NCI-H2029 treated with DMSO at 0.1 percent for 48 hours (cell line): ENCODE data around the gene METTL13.

Source experiments
- DNase-seq: peaks from one replicate; lab custom pipeline; 2025; lab: John Stamatoyannopoulos, UW

The METTL13 gene

GRCh38 chr1:171781176-171781875 lies at the start of gene METTL13:
TSS of gene METTL13 (plus strand) at chr1:171781660. CDS start at chr1:171781968, 308 bp downstream.
- peak; percentile 85 for DNase-seq

DNA sequence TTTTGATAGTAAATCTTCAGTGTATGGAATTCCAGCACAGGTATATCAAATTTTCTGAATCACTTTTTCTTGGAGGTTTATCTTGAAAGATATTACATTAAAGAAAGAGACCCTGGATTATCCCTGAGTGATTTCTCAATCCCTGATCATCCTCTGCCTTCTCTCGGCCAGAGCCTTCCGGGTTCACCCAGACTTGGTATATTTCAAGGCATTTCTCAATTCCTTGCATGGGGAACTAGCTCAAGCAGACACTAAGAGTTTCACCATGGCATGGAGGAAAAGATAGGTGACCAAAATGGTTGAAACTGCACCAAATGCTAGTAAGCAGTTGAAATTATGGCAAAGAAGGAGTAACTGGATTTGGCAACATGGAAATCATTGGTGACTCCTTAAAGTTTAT lies 45.3 kb upstream of the METTL13 start:
- DNase-seq = no peak

DNA sequence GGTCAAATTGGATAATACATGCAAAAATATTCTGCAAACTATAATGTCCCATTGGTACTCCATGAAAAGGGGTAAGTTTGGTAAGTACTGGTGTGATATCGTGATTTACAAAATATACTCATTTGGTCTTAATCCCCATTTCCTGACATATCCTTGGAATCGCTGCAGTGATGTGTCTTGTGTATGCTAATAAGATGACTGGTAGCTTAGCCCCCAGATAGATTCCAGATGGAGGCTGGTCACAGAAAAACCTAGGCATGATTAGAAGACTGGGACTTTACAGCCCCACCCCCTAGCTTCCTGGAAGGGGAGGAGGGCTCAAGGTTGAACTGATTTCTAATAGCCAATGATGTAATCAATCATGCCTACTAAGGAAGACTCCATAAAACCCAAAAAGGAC lies 42.5 kb upstream of the METTL13 start:
- no peak for DNase-seq

DNA sequence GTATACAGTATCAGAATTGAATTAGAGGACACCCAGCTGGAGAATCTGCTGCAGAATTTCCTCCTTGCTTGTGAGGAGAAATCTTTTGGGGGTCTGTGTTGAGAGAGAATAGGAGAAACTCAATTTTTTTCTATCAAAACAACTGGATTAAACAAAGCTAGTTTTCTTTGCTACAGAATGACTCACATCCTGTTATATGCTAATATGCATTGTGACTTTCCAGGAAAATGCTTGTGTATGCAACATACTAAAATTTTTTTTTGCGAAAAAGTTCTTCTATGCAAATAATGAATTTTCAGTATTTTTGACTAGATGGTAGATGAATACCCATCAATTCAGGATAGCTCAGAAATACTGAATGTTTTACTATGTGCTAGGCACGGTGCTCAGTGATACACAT lies 41.8 kb upstream of the METTL13 start:
- DNase-seq = no peak

- no peak for DNase-seq
These were observed 41.0 kb upstream of the METTL13 start for GRCh38 chr1:171740356-171740863.

- no peak for DNase-seq
These were observed 40.2 kb upstream of the METTL13 start for GRCh38 chr1:171740987-171741871.

DNA sequence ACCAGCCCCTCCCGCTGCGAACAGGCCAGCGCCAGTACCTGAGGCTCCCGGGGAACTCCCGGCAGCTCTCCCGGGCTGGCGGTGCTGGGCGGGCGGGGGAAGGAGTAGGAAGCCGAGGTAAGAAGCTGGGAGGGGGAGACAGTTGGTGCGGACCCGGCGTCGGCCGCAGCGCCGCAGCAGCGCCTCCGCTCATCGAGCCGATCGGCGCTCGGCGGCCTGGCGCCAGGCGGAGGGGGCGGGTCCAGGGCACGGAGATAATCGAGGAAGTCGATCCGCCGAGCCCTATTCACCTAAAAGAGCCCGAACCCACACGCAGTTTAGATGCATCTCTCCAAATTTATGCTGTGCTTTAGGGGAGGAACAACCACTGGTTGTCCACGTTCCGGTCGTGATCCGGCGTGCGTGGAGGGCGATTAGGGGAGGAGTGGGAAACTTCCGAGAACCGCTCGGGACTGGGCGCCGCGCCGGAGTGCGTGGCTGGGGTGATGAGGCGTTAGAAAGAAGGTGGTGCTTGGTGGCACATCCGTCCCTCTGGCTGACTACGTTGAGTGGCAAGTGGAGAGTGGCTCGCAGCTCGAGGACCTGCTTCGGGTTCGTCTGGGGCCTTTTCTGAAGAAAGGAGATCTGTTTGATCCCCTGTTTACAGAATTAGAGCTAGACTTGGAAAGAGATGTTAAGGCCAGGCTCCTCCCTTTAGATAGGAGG lies 39.4 kb upstream of the METTL13 start, which contains the start of gene VAMP4:
Gene VAMP4 (minus strand): TSS at position 194 of the 705 bp plus-strand sequence. CDS start 3,651 bp downstream, outside the sequence.
- DNase-seq = peak; percentile 1

GRCh38 chr1:171742577-171742922 lies 38.9 kb upstream of the METTL13 start:
- no peak for DNase-seq

DNA sequence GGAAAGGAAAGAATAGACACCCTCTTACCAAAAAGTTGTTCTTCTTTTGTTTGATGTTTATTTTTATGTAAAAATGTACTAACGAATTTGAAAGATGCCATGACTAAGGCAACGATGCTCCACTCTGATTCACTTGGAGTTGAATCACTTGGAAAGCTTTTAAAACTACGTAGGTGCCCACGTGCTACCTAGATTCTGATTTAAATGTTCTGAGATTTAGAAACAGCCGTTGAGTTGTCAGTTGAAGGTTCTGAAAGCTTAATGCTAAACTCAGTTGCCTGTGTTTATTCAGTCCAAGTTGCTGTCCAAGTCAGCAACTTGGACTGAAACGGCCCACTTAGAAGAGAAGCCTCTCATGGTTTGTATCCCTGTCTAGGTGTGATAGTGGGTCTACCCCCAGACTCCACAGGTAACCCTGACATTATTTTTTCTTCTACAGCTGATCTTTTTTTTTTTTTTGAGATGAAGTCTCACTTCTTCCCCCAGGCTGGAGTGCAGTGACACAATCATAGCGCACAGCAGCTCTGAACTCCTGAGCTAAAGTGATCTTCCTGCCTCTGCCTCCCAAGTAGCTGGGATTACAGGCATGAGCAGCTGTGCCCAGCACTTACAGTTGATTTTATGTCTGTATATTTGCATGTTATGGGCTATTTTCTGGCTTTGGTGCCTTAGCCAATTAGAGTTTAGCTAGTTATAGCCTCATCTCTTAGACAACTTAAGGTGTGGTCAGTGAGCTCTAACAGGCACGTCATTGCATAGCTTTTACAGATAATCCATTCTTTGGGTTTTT lies 38.2 kb upstream of the METTL13 start:
- DNase-seq = no peak

GRCh38 chr1:171744986-171745385 lies 36.5 kb upstream of the METTL13 start:
- DNase-seq = no peak

GRCh38 chr1:171748651-171749050 lies 32.8 kb upstream of the METTL13 start:
- no peak for DNase-seq

DNA sequence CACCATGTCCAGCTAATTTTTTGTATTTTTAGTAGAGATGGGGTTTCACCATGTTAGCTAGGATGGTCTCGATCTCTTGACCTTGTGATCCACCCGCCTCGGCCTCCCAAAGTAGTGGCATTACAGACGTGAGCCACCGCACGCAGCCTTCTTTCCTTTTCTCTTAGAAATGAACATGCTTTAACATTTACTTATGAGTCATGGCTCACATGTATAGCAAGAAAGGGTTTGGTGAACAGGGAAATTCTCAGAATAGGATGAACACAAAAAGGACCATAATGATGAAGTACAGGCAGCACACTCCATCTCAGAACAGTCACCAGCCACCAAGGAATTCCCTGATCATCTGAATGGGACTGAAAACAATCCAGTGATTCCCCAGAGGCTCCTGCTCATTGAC lies 30.2 kb upstream of the METTL13 start:
- DNase-seq = no peak

DNA sequence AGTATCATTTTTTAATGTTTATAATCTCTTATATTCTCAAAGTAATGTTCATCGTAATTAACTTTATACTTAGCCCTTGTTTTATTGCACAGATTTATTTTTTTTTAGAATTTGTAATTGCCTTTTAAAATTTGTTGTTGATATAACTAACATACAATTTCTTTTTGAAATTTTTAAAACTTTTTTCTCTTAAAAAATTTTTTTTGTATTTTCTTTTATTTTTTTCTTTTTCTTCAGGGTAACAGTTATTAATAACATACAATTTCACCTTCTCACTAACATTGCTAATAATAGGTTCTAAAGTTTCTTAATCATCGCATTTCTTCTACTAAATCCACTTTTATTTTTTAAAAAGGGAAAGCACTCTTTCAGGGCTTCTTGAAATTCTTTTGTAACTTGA lies 28.3 kb upstream of the METTL13 start:
- DNase-seq = no peak

DNA sequence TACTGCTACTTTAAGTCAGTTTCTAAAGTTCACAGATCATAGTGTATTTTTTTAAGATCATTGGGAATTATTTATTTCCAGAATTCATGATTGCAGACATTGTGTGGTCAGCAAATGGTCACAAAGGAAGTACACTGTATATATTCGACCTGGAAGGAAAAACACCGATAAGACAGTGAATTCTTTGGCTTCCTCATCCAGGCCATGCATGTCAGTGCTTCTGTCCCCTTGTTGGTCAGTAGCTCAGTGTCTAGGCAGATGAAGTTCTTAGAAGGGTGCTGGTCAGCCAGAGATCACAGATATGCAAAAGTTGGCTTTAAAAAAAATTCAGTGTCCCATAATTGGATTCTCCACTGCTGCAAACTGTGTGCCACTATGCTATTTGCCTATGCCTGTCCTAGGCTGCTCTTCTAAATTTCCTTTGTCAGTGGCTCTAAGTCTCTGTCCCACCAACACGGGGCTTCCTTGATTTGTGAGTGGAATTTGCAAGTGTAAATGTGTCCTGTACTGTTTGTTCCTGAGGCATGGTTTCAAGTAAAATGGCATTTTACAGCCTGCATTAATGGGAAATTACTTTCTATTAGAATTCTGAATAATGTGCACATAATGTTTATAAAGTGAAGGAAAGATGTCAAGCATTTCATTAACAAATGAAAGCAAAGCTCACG lies 27.6 kb upstream of the METTL13 start:
- DNase-seq = no peak

DNA sequence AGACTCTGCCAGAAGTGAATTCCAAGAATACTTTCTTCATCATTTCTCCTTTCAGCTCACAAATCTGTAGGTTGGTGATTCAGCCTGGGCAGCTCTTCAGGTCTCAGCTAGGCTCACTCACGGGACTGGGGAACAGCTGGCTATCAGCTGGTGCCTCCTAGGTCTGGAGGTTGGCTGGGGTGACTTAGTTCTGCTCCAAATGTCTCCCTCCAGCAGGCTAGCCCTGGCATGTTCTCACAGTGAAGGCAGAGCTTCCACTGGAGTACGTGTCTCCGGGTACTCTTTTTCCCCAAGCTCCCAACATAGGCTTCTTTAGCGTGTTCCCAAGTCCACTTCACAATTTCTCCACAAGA lies 27.1 kb upstream of the METTL13 start:
- no peak for DNase-seq

GRCh38 chr1:171754971-171755370 lies 26.5 kb upstream of the METTL13 start:
- no peak for DNase-seq

DNA sequence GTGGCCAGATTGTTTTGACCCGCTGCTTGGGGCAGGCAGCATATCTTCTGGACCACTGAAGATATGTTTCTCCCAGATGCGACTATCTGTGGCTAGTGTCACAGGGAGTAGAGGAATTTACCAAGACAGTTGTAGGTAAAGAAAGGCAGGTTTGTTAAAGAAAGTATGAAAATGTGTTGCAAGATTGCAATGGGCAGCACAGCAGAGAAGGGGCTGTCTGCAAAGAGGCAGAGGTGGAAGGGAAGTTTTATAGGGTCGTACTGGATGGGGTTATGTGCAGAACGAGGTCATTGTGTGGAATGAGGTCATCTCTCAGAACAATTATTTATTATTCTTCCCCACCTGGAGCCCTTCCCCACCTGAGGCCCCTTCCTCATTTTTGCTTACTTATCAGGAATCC lies 24.6 kb upstream of the METTL13 start:
- DNase-seq = no peak

DNA sequence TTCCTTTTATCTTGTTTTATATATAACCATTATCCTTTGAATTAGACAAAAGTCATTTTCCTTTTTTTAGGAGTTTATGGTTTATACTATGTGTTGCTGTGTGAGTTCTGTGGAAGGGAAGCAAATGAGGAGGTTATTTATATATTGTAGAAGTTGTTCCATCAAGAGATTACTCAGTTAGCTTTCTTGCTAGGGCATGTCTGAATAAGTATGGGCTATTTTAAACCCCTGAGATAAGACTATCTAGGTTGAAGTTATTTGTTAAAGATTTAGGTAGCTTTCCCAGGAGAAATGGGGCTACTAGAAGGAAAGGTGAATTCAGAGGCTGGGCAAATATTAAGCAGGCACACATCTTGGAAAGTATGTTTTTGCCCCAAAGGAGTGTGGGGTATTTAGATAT lies 23.4 kb upstream of the METTL13 start:
- DNase-seq = no peak

DNA sequence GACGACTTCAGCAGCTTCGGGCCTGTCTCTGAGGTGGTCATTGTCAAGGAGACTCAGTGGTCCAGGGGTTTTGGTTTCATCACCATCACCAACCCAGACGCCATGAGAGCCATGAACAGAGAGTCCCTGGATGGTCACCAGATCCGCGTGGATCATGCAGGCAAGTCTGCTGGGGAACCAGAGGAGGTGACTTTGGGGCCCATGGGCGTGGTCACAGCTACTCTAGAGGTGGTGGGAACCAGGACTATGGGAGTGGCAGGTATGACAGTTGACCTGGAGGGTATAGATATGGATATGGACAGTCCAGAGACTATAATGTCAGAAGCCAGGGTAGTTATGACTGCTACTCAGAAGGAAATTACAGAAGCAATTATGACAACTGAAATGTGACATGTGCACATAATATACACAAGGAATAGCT lies 19.3 kb upstream of the METTL13 start:
- no peak for DNase-seq

DNA sequence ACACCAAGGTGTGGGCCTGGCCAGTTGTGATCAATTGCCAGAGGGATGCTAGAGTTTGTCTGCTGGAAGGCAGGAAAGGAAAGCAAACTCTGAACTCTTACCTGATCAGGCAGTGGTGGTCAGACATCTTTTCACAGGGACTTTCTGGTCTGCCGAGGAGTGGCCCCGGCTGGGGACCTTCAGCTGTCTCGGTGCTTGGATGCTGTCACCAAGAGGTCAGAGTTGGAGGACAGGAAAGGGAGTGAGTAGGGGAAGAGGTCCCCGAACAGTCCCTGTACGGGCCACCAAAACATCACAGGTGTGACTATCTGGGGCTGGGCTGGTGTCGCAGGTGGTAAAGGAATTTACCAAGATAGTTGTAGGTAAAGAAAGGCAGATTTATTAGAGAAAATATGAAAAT lies 17.7 kb upstream of the METTL13 start:
- DNase-seq = no peak

DNA sequence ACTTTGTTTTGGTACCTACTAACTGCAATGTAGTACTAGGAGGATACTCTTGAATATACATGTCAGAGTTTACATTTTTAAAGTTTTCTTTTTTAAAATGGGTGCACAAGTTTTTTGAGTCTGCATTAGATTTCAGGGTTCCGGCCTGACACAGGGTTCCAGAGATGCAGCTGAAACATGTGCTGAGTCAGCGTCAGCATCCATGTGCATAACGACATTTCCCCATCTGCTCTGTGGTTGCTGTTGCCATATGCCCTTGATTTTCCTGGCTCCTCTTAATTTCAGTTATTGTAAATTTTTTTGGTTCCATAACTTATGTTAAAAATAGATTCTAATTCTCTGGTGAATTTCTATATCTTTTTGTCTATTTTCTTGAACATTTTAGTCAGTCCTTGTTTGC lies 12.3 kb upstream of the METTL13 start:
- no peak for DNase-seq
